MCF 10A (cell line): ENCODE data around the gene GPLD1. TPM values are rescaled to one million over a fixed set of nuclear protein-coding genes. Genes with fewer than 3 reads are reported as not detected.

ENCODE experiments used
- BruUV-seq: library from RNA; stranded (reverse); fragments of 400-500 nt; replicated peaks from 2 replicates; lab custom pipeline; 2021; lab: Mats Ljungman, UMichigan
- CTCF ChIA-PET: fragments of 300-600 bp; sonication (Branson Sonifier 250); formaldehyde crosslinking; extraction: SDS; loops from one replicate; lab custom pipeline; 2021; ENCODE audit warnings: antibody characterized with exemption, inconsistent platforms; lab: Yijun Ruan, JAX
- POLR2A ChIA-PET: fragments of 300-600, 350-650 bp; sonication (Branson Sonifier 250); formaldehyde crosslinking; extraction: SDS; loops from one replicate; lab custom pipeline; 2020; ENCODE audit warnings: antibody characterized with exemption, inconsistent platforms; lab: Yijun Ruan, JAX
- DNase-seq: peaks from one replicate; pipeline ENCODE4 v3.0.0-alpha.2; 2018; ENCODE audit not compliant: unreplicated experiment
- H3K27ac Mint-ChIP-seq: one replicate; pipeline ENCODE4 v1.8.0; 2022; ENCODE audit warnings: mild to moderate bottlenecking, low read depth, mixed read lengths; ENCODE audit not compliant: unreplicated experiment
- H3K27me3 Mint-ChIP-seq: one replicate; pipeline ENCODE4 v1.8.0; 2022; ENCODE audit warnings: mixed read lengths; ENCODE audit not compliant: insufficient read depth, unreplicated experiment
- H3K36me3 Mint-ChIP-seq: one replicate; pipeline ENCODE4 v1.8.0; 2022; ENCODE audit warnings: mild to moderate bottlenecking, moderate library complexity, mixed read lengths; ENCODE audit not compliant: insufficient read depth, unreplicated experiment
- H3K4me1 Mint-ChIP-seq: one replicate; pipeline ENCODE4 v1.8.0; 2022; ENCODE audit warnings: mixed read lengths; ENCODE audit not compliant: insufficient read depth, unreplicated experiment
- H3K4me3 Mint-ChIP-seq: one replicate; pipeline ENCODE4 v1.8.0; 2022; ENCODE audit warnings: mild to moderate bottlenecking, moderate library complexity, mixed read lengths; ENCODE audit not compliant: unreplicated experiment
- H3K9me3 Mint-ChIP-seq: one replicate; pipeline ENCODE4 v1.8.0; 2022; ENCODE audit warnings: mixed read lengths; ENCODE audit not compliant: unreplicated experiment
- CTCF ChIP-seq: fragments of 200-600 bp; IDR thresholded peaks from one replicate; pipeline ENCODE4 v1.8.0; 2022; ENCODE audit warnings: antibody characterized with exemption, mild to moderate bottlenecking; ENCODE audit not compliant: unreplicated experiment
- intact Hi-C: fragments of 100-400 bp; cut with micrococcal nuclease; formaldehyde crosslinking; loops from 2 replicates; pipeline ENCODE4 v1.14.1; 2022
- total RNA-seq: library from RNA; stranded (reverse); gene quantifications from 2 replicates; pipeline ENCODE4 v1.2.3, GENCODE V29; 2022

The GPLD1 gene
- total RNA-seq, 1 experiment from 2014 or later = 0.16 TPM

GRCh38 chr6:24481449-24481848 lies 7.9 kb downstream of the GPLD1 start:
- Mint-ChIP-seq H3K4me3 (no peak overlapping the region), H3K9me3 (no peaks in the 10 kb centered on the region), H3K27ac (no peak overlapping the region), H3K27me3 (no peaks in the 10 kb centered on the region), H3K36me3 (peaks cover 6% of the 10 kb centered on the region), H3K4me1 (no peaks in the 10 kb centered on the region)
- ChIA-PET POLR2A (interaction anchor here (0.6 kb wide), 1 partner anchor 12 kb away, joined by 3 read pairs; no protein-coding TSS in a partner anchor), CTCF (interaction anchor here (2.8 kb wide), 1 partner anchor 13 kb away, joined by 10 read pairs; the partner anchor contains the start of gene ALDH5A1)
- intact Hi-C loops = no loop called here
- BruUV-seq = no TSS peak
- no peak for TF ChIP-seq CTCF
- no peak for DNase-seq

GRCh38 chr6:24480705-24481104 lies 8.7 kb downstream of the GPLD1 start:
- DNase-seq = no peak
- ChIA-PET CTCF (interaction anchor here (0.6 to 2.8 kb wide), 3 partner anchors 14 to 167 kb away, joined by 3 to 10 read pairs (median 3); partner anchors contain the start of gene ALDH5A1), POLR2A (interaction anchor here (1.3 kb wide), 1 partner anchor 18 kb away, joined by 4 read pairs; no protein-coding TSS in a partner anchor)
- no TSS peak for BruUV-seq
- Mint-ChIP-seq H3K4me3 (no peak overlapping the region), H3K27me3 (no peaks in the 10 kb centered on the region), H3K27ac (no peak overlapping the region), H3K9me3 (no peaks in the 10 kb centered on the region), H3K4me1 (no peaks in the 10 kb centered on the region), H3K36me3 (peaks cover 6% of the 10 kb centered on the region)
- intact Hi-C loops = no loop called here
- no peak for TF ChIP-seq CTCF

GRCh38 chr6:24478903-24479302 lies 10.5 kb downstream of the GPLD1 start:
- peaks cover 6% of the 10 kb centered on the region for H3K36me3 Mint-ChIP-seq
- no peak for DNase-seq
- no peak overlapping the region for H3K4me3 Mint-ChIP-seq
- H3K9me3 Mint-ChIP-seq = no peaks in the 10 kb centered on the region
- TF ChIP-seq CTCF = no peak
- no peaks in the 10 kb centered on the region for H3K27me3 Mint-ChIP-seq
- H3K27ac Mint-ChIP-seq = no peak overlapping the region
- ChIA-PET POLR2A (interaction anchor here (2.0 kb wide), 1 partner anchor 12 kb away, joined by 7 read pairs; no protein-coding TSS in a partner anchor), CTCF (interaction anchor here (0.8 to 1.2 kb wide), 3 partner anchors 16 to 119 kb away, joined by 3 to 5 read pairs (median 3); partner anchors contain the start of gene ALDH5A1)
- no peaks in the 10 kb centered on the region for H3K4me1 Mint-ChIP-seq
- no TSS peak for BruUV-seq
- intact Hi-C loops = no loop called here

- no peak for TF ChIP-seq CTCF
- Mint-ChIP-seq H3K27me3 (no peaks in the 10 kb centered on the region), H3K4me1 (no peaks in the 10 kb centered on the region), H3K27ac (no peak overlapping the region), H3K36me3 (peaks cover 6% of the 10 kb centered on the region), H3K4me3 (no peak overlapping the region), H3K9me3 (no peaks in the 10 kb centered on the region)
- ChIA-PET POLR2A (interaction anchor here (0.6 to 2.0 kb wide), 2 partner anchors 13 to 1063 kb away, joined by 3 to 7 read pairs; no protein-coding TSS in a partner anchor), CTCF (interaction anchor here (1.4 to 1.6 kb wide), 2 partner anchors 51 to 104 kb away, joined by 3 to 4 read pairs; no protein-coding TSS in a partner anchor)
- no peak for DNase-seq
- no TSS peak for BruUV-seq
- intact Hi-C loops = no loop called here
These were observed 12.3 kb downstream of the GPLD1 start for GRCh38 chr6:24477070-24477469.
